Thyroid gland (tissue), 4 donors: ENCODE measurements around the gene TMEM51. TPM values are rescaled to one million over a fixed set of nuclear protein-coding genes. Genes with fewer than 3 reads are reported as not detected.

ENCODE experiments used
- DNase-seq, 2 donors: peaks; one replicate each; pipeline ENCODE4 v3.0.0-alpha.2; 2019
- H3K27ac ChIP-seq, 3 donors: fragments of 200-600 bp; sonication (generic); 1 replicate in 2 of 3; 2 replicates in 1 of 3; pipeline ENCODE4 v1.5.1; 2016 to 2019; ENCODE audit warnings: mild to moderate bottlenecking in 1 of 3, moderate library complexity in 1 of 3
- H3K27me3 ChIP-seq: fragments of 200-600 bp; sonication (generic); one replicate; pipeline ENCODE4 v1.5.1; 2019
- H3K36me3 ChIP-seq, 2 donors: fragments of 200-600 bp; sonication (generic); one replicate each; pipeline ENCODE4 v1.5.1; 2016 to 2019
- H3K4me1 ChIP-seq, 2 donors: fragments of 200-600 bp; sonication (generic); one replicate each; pipeline ENCODE4 v1.5.1; 2017 to 2019
- H3K4me3 ChIP-seq, 3 donors: fragments of 200-600 bp; sonication (generic); replicated peaks in 1 of 3; 1 replicate in 2 of 3; 2 replicates in 1 of 3; pipeline ENCODE4 v1.5.1; 2016; ENCODE audit warnings: mild to moderate bottlenecking in 1 of 3
- H3K9me3 ChIP-seq: fragments of 200-600 bp; sonication (generic); one replicate; pipeline ENCODE4 v1.5.1; 2017
- CTCF ChIP-seq, 6 experiments: fragments of 200-600 bp in 3 of 6; fragments of 450-650 bp in 3 of 6; sonication (generic) in 3 of 6; IDR thresholded peaks; one replicate each; pipeline ENCODE4 v1.5.1; 2016 to 2019; ENCODE audit warnings: antibody characterized with exemption in 6 of 6, mild to moderate bottlenecking in 2 of 6, inconsistent platforms in 1 of 6, moderate library complexity in 1 of 6
- POLR2A ChIP-seq, 2 donors: fragments of 450-650 bp; IDR thresholded peaks; one replicate each; pipeline ENCODE4 v1.6.1; 2017; ENCODE audit warnings: antibody characterized with exemption in 2 of 2, mild to moderate bottlenecking in 2 of 2, moderate library complexity in 1 of 2
- WGBS, 2 donors: methylation state at CpG; one replicate each; pipeline ENCODE4 v1.1.5; 2017; 5-methylcytosine and 5-hydroxymethylcytosine counted together
- intact Hi-C: fragments of 100-400 bp; cut with DNase I; formaldehyde crosslinking; loops from one replicate; pipeline ENCODE4 v1.15.1; 2023
- total RNA-seq, 4 donors: library from RNA; depleted of rRNA; stranded (reverse); fragments of >200 nt; gene quantifications; one replicate each; pipeline ENCODE4 v1.2.3, GENCODE V29; 2016

TMEM51 gene
- total RNA-seq, 4 donors from 2014 or later: 3.7 to 12.0 (median 6.4) TPM

- Histone ChIP-seq H3K27ac (no peak overlapping the region), H3K36me3 (no peaks in the 10 kb centered on the region), H3K4me3 (no peak overlapping the region), H3K27me3 (no peaks in the 10 kb centered on the region), H3K4me1 (peaks cover 14 to 23% of the 10 kb centered on the region in 2 donors), H3K9me3 (no peaks in the 10 kb centered on the region)
- WGBS, 2 donors: 89 to 94% methylated on average over 12 of the region's 12 CpGs
- no peak for TF ChIP-seq POLR2A (IDR thresholded peaks at IDR 0.05)
- no peak for TF ChIP-seq CTCF (IDR thresholded peaks at IDR 0.05)
- intact Hi-C loops: no loop called here
- DNase-seq: no peak
These were observed 52.2 kb downstream of the TMEM51 start for GRCh38 chr1:15205586-15206346.

GRCh38 chr1:15206418-15207030 is 53.0 kb downstream of the TMEM51 start:
- WGBS, 2 donors: 81 to 85% methylated on average over 8 of the region's 8 CpGs
- H3K4me3 ChIP-seq: no peak overlapping the region
- no peak overlapping the region for H3K27ac ChIP-seq
- peaks cover 14 to 19% of the 10 kb centered on the region in 2 donors for H3K4me1 ChIP-seq
- H3K36me3 ChIP-seq: no peaks in the 10 kb centered on the region
- H3K9me3 ChIP-seq: no peaks in the 10 kb centered on the region
- intact Hi-C loops: no loop called here
- no peaks in the 10 kb centered on the region for H3K27me3 ChIP-seq
- DNase-seq: no peak
- TF ChIP-seq POLR2A (IDR thresholded peaks at IDR 0.05) (no peak), CTCF (IDR thresholded peaks at IDR 0.05) (no peak)

DNA sequence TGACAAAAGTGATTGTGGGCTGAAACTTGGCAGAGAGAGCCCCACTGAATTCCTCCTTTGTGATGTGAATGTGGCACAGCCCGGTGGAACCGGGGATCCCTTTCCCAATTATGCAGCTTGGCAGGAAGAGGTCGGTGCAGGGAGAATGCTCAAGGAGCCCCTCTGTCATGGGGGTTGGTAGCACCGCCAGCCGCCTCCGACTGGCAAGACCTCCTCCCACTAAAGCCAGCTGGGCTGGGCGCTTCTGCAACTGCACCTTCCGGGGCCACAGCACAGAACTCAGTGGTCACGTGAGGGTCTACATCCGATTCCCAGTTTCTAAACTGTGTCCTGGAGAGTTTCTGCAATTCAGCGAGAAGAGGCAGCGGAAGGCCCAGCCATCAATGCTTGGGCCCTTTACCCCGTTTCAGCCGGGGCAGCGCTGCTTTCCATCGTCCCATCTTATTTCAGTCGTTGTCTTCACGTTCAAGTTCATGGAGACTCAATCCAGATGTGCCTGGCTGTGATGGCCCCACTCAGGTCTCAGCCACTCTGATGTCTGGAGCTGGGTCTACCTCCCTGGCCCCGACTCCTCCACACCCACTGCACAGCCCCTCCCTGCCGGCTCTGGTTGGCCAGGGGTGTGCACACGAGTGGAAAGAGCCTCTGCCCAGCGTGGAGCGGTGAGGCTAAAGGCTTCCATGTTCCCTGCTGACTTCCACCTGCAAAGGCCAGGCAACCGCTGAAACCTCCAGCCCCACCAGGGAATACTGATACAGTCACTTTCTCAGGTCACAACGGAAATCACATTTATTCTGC is 53.7 kb downstream of the TMEM51 start:
- 72 to 73% methylated on average over 25 of the region's 25 CpGs for WGBS, 2 donors
- Histone ChIP-seq H3K4me3 (no peak overlapping the region), H3K9me3 (no peaks in the 10 kb centered on the region), H3K27ac (peak overlapping the region in 1 of 3 donors; percentile 24), H3K4me1 (peaks cover 14 to 19% of the 10 kb centered on the region in 2 donors), H3K36me3 (no peaks in the 10 kb centered on the region), H3K27me3 (no peaks in the 10 kb centered on the region)
- DNase-seq: peak; percentile 21 to 45
- intact Hi-C loops: no loop called here
- TF ChIP-seq POLR2A (IDR thresholded peaks at IDR 0.05) (no peak), CTCF (IDR thresholded peaks at IDR 0.05) (no peak)

DNA sequence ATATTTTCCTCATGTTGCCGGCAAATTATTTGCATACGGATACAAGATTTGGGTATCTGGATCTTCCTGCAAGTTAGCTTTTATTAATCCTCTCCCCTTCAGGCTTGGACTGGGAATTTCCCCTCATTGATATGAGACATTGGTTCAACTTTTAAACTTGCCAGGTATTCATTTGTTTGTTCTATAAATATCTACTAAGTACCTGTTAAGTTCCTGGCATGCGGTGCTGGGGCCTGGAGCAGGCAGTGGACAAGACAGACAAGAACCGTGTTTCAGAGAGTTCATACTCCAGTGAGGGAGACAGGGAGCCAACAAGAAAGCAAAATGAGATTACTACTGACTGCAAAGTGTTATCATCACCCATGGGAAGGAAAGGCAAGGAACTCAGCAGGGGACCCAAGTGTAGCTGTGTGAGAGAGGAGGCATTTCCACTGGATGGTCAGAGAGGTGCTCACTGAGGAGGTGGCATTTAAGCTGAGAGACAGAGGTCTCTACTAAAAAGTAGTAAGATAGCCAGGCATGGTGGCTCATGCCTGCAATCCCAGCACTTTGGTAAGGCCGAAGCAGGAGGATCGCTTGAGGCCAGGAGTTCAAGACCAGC is 54.4 kb downstream of the TMEM51 start:
- Histone ChIP-seq H3K4me1 (peaks cover 14 to 19% of the 10 kb centered on the region in 2 donors), H3K9me3 (no peaks in the 10 kb centered on the region), H3K36me3 (no peaks in the 10 kb centered on the region), H3K4me3 (no peak overlapping the region), H3K27ac (peak overlapping the region in 2 of 3 donors; percentile 27 to 32), H3K27me3 (no peaks in the 10 kb centered on the region)
- WGBS, 2 donors: 61 to 68% methylated on average over 6 of the region's 6 CpGs
- no peak for TF ChIP-seq POLR2A (IDR thresholded peaks at IDR 0.05)
- TF ChIP-seq CTCF (IDR thresholded peaks at IDR 0.05): no peak
- peak; percentile 71 to 78 for DNase-seq
- intact Hi-C loops: no loop called here
